DOHH2 (cell line): ENCODE data around the gene ANKS1B.

Source experiments
- H3F3A ChIP-seq: fragments of 200-600 bp; sonication (generic), shearing (Covaris generic); 2 replicates; pipeline ENCODE4 v1.6.0; 2016; ENCODE audit warnings: antibody characterized with exemption, mild to moderate bottlenecking; ENCODE audit not compliant: control insufficient read depth, insufficient read depth
- H3K27ac ChIP-seq: fragments of 200-600 bp; sonication (generic); 2 replicates; pipeline ENCODE4 v1.5.1; 2014; ENCODE audit warnings: low read depth, mild to moderate bottlenecking, low read length, moderate library complexity
- H3K27me3 ChIP-seq: fragments of 200-600 bp; sonication (generic); 2 replicates; pipeline ENCODE4 v1.6.1; 2014; ENCODE audit warnings: mild to moderate bottlenecking, low read length, mixed read lengths; ENCODE audit not compliant: control insufficient read depth
- H3K36me3 ChIP-seq: fragments of 200-600 bp; sonication (generic); 2 replicates; pipeline ENCODE4 v1.6.1; 2014; ENCODE audit warnings: mild to moderate bottlenecking, low read length, moderate library complexity, mixed read lengths; ENCODE audit not compliant: control insufficient read depth
- H3K4me1 ChIP-seq: fragments of 200-600 bp; sonication (generic); 2 replicates; pipeline ENCODE4 v1.6.1; 2014; ENCODE audit warnings: mild to moderate bottlenecking, low read length, mixed read lengths; ENCODE audit not compliant: control insufficient read depth
- H3K4me2 ChIP-seq: fragments of 200-600 bp; sonication (generic); 2 replicates; pipeline ENCODE4 v1.6.0; 2014; ENCODE audit warnings: mild to moderate bottlenecking, low read length, moderate library complexity
- H3K4me3 ChIP-seq: fragments of 200-600 bp; sonication (generic); 2 replicates; pipeline ENCODE4 v1.5.1; 2014; ENCODE audit warnings: mild to moderate bottlenecking, low read length, mixed read lengths
- H3K79me2 ChIP-seq: fragments of 200-600 bp; sonication (generic); 2 replicates; pipeline ENCODE4 v1.6.1; 2014; ENCODE audit warnings: mild to moderate bottlenecking, low read length, mixed read lengths; ENCODE audit not compliant: control insufficient read depth
- H3K9me2 ChIP-seq: fragments of 200-600 bp; sonication (generic); replicated peaks from 2 replicates; pipeline ENCODE4 v1.6.1; 2014; ENCODE audit warnings: mild to moderate bottlenecking, low read length, mixed read lengths; ENCODE audit not compliant: control insufficient read depth
- H3K9me3 ChIP-seq: fragments of 200-600 bp; sonication (generic); 2 replicates; pipeline ENCODE4 v1.6.1; 2014; ENCODE audit warnings: antibody characterized with exemption, low read length, mixed read lengths; ENCODE audit not compliant: control insufficient read depth, insufficient read depth
- H4K20me1 ChIP-seq: fragments of 200-600 bp; sonication (generic); 2 replicates; pipeline ENCODE4 v1.6.0; 2014; ENCODE audit warnings: low read depth, mild to moderate bottlenecking, antibody characterized with exemption, low read length, moderate library complexity; ENCODE audit not compliant: control insufficient read depth, insufficient read depth
- EZH2phosphoT487 ChIP-seq: fragments of 200-600 bp; sonication (generic); IDR thresholded peaks from 2 replicates; pipeline ENCODE4 v1.6.1; 2017; ENCODE audit warnings: borderline replicate concordance, mild to moderate bottlenecking, antibody characterized with exemption, low read length, moderate library complexity, mixed read lengths
- TF ChIP-seq, protein P1 (sequence below): fragments of 200-600 bp; sonication (generic); IDR thresholded peaks from one replicate; pipeline ENCODE4 v1.5.1; 2014; ENCODE audit warnings: antibody characterized with exemption, mild to moderate bottlenecking, low read depth, low read length; ENCODE audit not compliant: poor library complexity, severe bottlenecking

The ANKS1B gene

GRCh38 chr12:99004799-99005466, 979.8 kb downstream of the ANKS1B start:
- H4K20me1 ChIP-seq, result no peaks in the 10 kb centered on the region
- no peak for TF ChIP-seq EZH2phosphoT487
- TF ChIP-seq, protein P1, sequence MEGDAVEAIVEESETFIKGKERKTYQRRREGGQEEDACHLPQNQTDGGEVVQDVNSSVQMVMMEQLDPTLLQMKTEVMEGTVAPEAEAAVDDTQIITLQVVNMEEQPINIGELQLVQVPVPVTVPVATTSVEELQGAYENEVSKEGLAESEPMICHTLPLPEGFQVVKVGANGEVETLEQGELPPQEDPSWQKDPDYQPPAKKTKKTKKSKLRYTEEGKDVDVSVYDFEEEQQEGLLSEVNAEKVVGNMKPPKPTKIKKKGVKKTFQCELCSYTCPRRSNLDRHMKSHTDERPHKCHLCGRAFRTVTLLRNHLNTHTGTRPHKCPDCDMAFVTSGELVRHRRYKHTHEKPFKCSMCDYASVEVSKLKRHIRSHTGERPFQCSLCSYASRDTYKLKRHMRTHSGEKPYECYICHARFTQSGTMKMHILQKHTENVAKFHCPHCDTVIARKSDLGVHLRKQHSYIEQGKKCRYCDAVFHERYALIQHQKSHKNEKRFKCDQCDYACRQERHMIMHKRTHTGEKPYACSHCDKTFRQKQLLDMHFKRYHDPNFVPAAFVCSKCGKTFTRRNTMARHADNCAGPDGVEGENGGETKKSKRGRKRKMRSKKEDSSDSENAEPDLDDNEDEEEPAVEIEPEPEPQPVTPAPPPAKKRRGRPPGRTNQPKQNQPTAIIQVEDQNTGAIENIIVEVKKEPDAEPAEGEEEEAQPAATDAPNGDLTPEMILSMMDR, result no peak
- H3K36me3 ChIP-seq, result no peaks in the 10 kb centered on the region
- no peak overlapping the region for H3K4me3 ChIP-seq
- H3K4me2 ChIP-seq, result no peak overlapping the region
- H3K4me1 ChIP-seq, result no peaks in the 10 kb centered on the region
- H3K79me2 ChIP-seq, result no peaks in the 10 kb centered on the region
- no peaks in the 10 kb centered on the region for H3K9me2 ChIP-seq
- H3K27me3 ChIP-seq, result no peaks in the 10 kb centered on the region; the same call in 1 of the 2 replicates
- H3K27ac ChIP-seq, result no peak overlapping the region
- no peaks in the 10 kb centered on the region for H3F3A ChIP-seq
- H3K9me3 ChIP-seq, result no peaks in the 10 kb centered on the region

- Histone ChIP-seq H3K27me3 (no peaks in the 10 kb centered on the region; the same call in 1 of the 2 replicates), H3K4me1 (no peaks in the 10 kb centered on the region), H3F3A (no peaks in the 10 kb centered on the region), H3K4me2 (no peak overlapping the region), H3K36me3 (no peaks in the 10 kb centered on the region), H4K20me1 (no peaks in the 10 kb centered on the region), H3K27ac (no peak overlapping the region), H3K9me2 (no peaks in the 10 kb centered on the region), H3K9me3 (no peaks in the 10 kb centered on the region), H3K79me2 (no peaks in the 10 kb centered on the region), H3K4me3 (no peak overlapping the region)
- TF ChIP-seq EZH2phosphoT487, result no peak
- TF ChIP-seq, protein P1, result no peak
Measured at GRCh38 chr12:99002731-99003130, 982.0 kb downstream of the ANKS1B start.

- Histone ChIP-seq H3K36me3 (no peaks in the 10 kb centered on the region), H3K9me2 (no peaks in the 10 kb centered on the region), H3K4me1 (no peaks in the 10 kb centered on the region), H4K20me1 (no peaks in the 10 kb centered on the region), H3K27ac (no peak overlapping the region), H3K79me2 (no peaks in the 10 kb centered on the region), H3K27me3 (no peaks in the 10 kb centered on the region; the same call in 1 of the 2 replicates), H3F3A (no peaks in the 10 kb centered on the region), H3K4me3 (no peak overlapping the region), H3K9me3 (no peaks in the 10 kb centered on the region), H3K4me2 (no peak overlapping the region)
- TF ChIP-seq, protein P1, result no peak
- no peak for TF ChIP-seq EZH2phosphoT487
Measured at GRCh38 chr12:99002156-99002555, 982.6 kb downstream of the ANKS1B start.
